ENCODE measurements around the gene CUL5.

Gene CUL5

GRCh38 chr11:107999759-108000455 is 8.8 kb upstream of the CUL5 start:
- H3K4me3 ChIP-seq (ENCODE audit: low read depth, low read length): no peak overlapping the region
- H3K9ac ChIP-seq (ENCODE audit: low read depth, low read length): no peak overlapping the region
- H3K36me3 ChIP-seq (ENCODE audit: control insufficient read depth, insufficient read depth, low read length): no peaks in the 10 kb centered on the region
- no peaks in the 10 kb centered on the region for H3K27me3 ChIP-seq (ENCODE audit: control insufficient read depth, insufficient read depth, low read length)
- no peaks in the 10 kb centered on the region for H3K9me3 ChIP-seq (ENCODE audit: control insufficient read depth, insufficient read depth, low read length)
- H3K4me1 ChIP-seq (ENCODE audit: control insufficient read depth, insufficient read depth, low read length): peaks cover 5% of the 10 kb centered on the region

- Histone ChIP-seq H3K36me3 (ENCODE audit: control insufficient read depth, insufficient read depth, low read length) (no peaks in the 10 kb centered on the region), H3K4me1 (ENCODE audit: control insufficient read depth, insufficient read depth, low read length) (peaks cover 5% of the 10 kb centered on the region), H3K9me3 (ENCODE audit: control insufficient read depth, insufficient read depth, low read length) (no peaks in the 10 kb centered on the region), H3K9ac (ENCODE audit: low read depth, low read length) (no peak overlapping the region), H3K27me3 (ENCODE audit: control insufficient read depth, insufficient read depth, low read length) (no peaks in the 10 kb centered on the region), H3K4me3 (ENCODE audit: low read depth, low read length) (no peak overlapping the region)
Observed at GRCh38 chr11:108002476-108002875, 6.2 kb upstream of the CUL5 start.

- H3K4me1 ChIP-seq (ENCODE audit: control insufficient read depth, insufficient read depth, low read length): peaks cover 5% of the 10 kb centered on the region
- H3K9ac ChIP-seq (ENCODE audit: low read depth, low read length): no peak overlapping the region
- H3K9me3 ChIP-seq (ENCODE audit: control insufficient read depth, insufficient read depth, low read length): no peaks in the 10 kb centered on the region
- no peaks in the 10 kb centered on the region for H3K36me3 ChIP-seq (ENCODE audit: control insufficient read depth, insufficient read depth, low read length)
- no peaks in the 10 kb centered on the region for H3K27me3 ChIP-seq (ENCODE audit: control insufficient read depth, insufficient read depth, low read length)
- H3K4me3 ChIP-seq (ENCODE audit: low read depth, low read length): no peak overlapping the region
Observed at GRCh38 chr11:108003623-108004022, 5.1 kb upstream of the CUL5 start.

GRCh38 chr11:108007819-108008218 is 879 bp upstream of the CUL5 start:
- H3K4me1 ChIP-seq (ENCODE audit: control insufficient read depth, insufficient read depth, low read length): peaks cover 5% of the 10 kb centered on the region

GRCh38 chr11:108009497-108010370 is 1.0 kb downstream of the CUL5 start:
- H3K4me1 ChIP-seq (ENCODE audit: control insufficient read depth, insufficient read depth, low read length): peaks cover 8% of the 10 kb centered on the region

More at GRCh38 chr11:108007819-108008218, 879 bp upstream of the CUL5 start:
- Histone ChIP-seq H3K4me3 (ENCODE audit: low read depth, low read length) (no peak overlapping the region), H3K36me3 (ENCODE audit: control insufficient read depth, insufficient read depth, low read length) (no peaks in the 10 kb centered on the region), H3K9ac (ENCODE audit: low read depth, low read length) (no peak overlapping the region), H3K27me3 (ENCODE audit: control insufficient read depth, insufficient read depth, low read length) (no peaks in the 10 kb centered on the region), H3K9me3 (ENCODE audit: control insufficient read depth, insufficient read depth, low read length) (no peaks in the 10 kb centered on the region)

GRCh38 chr11:108012139-108012725 is 3.5 kb downstream of the CUL5 start:
- H3K4me1 ChIP-seq (ENCODE audit: control insufficient read depth, insufficient read depth, low read length): peaks cover 8% of the 10 kb centered on the region
- no peaks in the 10 kb centered on the region for H3K36me3 ChIP-seq (ENCODE audit: control insufficient read depth, insufficient read depth, low read length)
- H3K9me3 ChIP-seq (ENCODE audit: control insufficient read depth, insufficient read depth, low read length): no peaks in the 10 kb centered on the region
- no peak overlapping the region for H3K4me3 ChIP-seq (ENCODE audit: low read depth, low read length)
- H3K9ac ChIP-seq (ENCODE audit: low read depth, low read length): no peak overlapping the region
- no peaks in the 10 kb centered on the region for H3K27me3 ChIP-seq (ENCODE audit: control insufficient read depth, insufficient read depth, low read length)

More at GRCh38 chr11:108009497-108010370, 1.0 kb downstream of the CUL5 start:
- Histone ChIP-seq H3K4me3 (ENCODE audit: low read depth, low read length) (peak overlapping the region; percentile 99), H3K9ac (ENCODE audit: low read depth, low read length) (peak overlapping the region; percentile 98), H3K27me3 (ENCODE audit: control insufficient read depth, insufficient read depth, low read length) (no peaks in the 10 kb centered on the region), H3K36me3 (ENCODE audit: control insufficient read depth, insufficient read depth, low read length) (no peaks in the 10 kb centered on the region), H3K9me3 (ENCODE audit: control insufficient read depth, insufficient read depth, low read length) (no peaks in the 10 kb centered on the region)

GRCh38 chr11:108016647-108017046 is 7.9 kb downstream of the CUL5 start:
- Histone ChIP-seq H3K9me3 (ENCODE audit: control insufficient read depth, insufficient read depth, low read length) (no peaks in the 10 kb centered on the region), H3K36me3 (ENCODE audit: control insufficient read depth, insufficient read depth, low read length) (no peaks in the 10 kb centered on the region), H3K9ac (ENCODE audit: low read depth, low read length) (no peak overlapping the region), H3K4me1 (ENCODE audit: control insufficient read depth, insufficient read depth, low read length) (peaks cover 8% of the 10 kb centered on the region), H3K27me3 (ENCODE audit: control insufficient read depth, insufficient read depth, low read length) (no peaks in the 10 kb centered on the region), H3K4me3 (ENCODE audit: low read depth, low read length) (no peak overlapping the region)

- H3K9ac ChIP-seq (ENCODE audit: low read depth, low read length): no peak overlapping the region
- H3K4me3 ChIP-seq (ENCODE audit: low read depth, low read length): no peak overlapping the region
- no peaks in the 10 kb centered on the region for H3K9me3 ChIP-seq (ENCODE audit: control insufficient read depth, insufficient read depth, low read length)
- H3K4me1 ChIP-seq (ENCODE audit: control insufficient read depth, insufficient read depth, low read length): peaks cover 8% of the 10 kb centered on the region
- no peaks in the 10 kb centered on the region for H3K27me3 ChIP-seq (ENCODE audit: control insufficient read depth, insufficient read depth, low read length)
- H3K36me3 ChIP-seq (ENCODE audit: control insufficient read depth, insufficient read depth, low read length): no peaks in the 10 kb centered on the region
Observed at GRCh38 chr11:108018708-108019107, 10.0 kb downstream of the CUL5 start.

GRCh38 chr11:108019870-108020540 is 11.3 kb downstream of the CUL5 start:
- no peak overlapping the region for H3K9ac ChIP-seq (ENCODE audit: low read depth, low read length)
- H3K9me3 ChIP-seq (ENCODE audit: control insufficient read depth, insufficient read depth, low read length): no peaks in the 10 kb centered on the region
- peaks cover 5% of the 10 kb centered on the region for H3K4me1 ChIP-seq (ENCODE audit: control insufficient read depth, insufficient read depth, low read length)
- H3K27me3 ChIP-seq (ENCODE audit: control insufficient read depth, insufficient read depth, low read length): no peaks in the 10 kb centered on the region
- no peaks in the 10 kb centered on the region for H3K36me3 ChIP-seq (ENCODE audit: control insufficient read depth, insufficient read depth, low read length)
- H3K4me3 ChIP-seq (ENCODE audit: low read depth, low read length): no peak overlapping the region

- no peak overlapping the region for H3K9ac ChIP-seq (ENCODE audit: low read depth, low read length)
- H3K27me3 ChIP-seq (ENCODE audit: control insufficient read depth, insufficient read depth, low read length): no peaks in the 10 kb centered on the region
- no peaks in the 10 kb centered on the region for H3K4me1 ChIP-seq (ENCODE audit: control insufficient read depth, insufficient read depth, low read length)
- H3K9me3 ChIP-seq (ENCODE audit: control insufficient read depth, insufficient read depth, low read length): no peaks in the 10 kb centered on the region
- no peak overlapping the region for H3K4me3 ChIP-seq (ENCODE audit: low read depth, low read length)
- H3K36me3 ChIP-seq (ENCODE audit: control insufficient read depth, insufficient read depth, low read length): no peaks in the 10 kb centered on the region
Observed at GRCh38 chr11:108025387-108026080, 16.8 kb downstream of the CUL5 start.

GRCh38 chr11:108027057-108027456 is 18.4 kb downstream of the CUL5 start:
- no peaks in the 10 kb centered on the region for H3K9me3 ChIP-seq (ENCODE audit: control insufficient read depth, insufficient read depth, low read length)
- no peak overlapping the region for H3K9ac ChIP-seq (ENCODE audit: low read depth, low read length)
- no peaks in the 10 kb centered on the region for H3K27me3 ChIP-seq (ENCODE audit: control insufficient read depth, insufficient read depth, low read length)
- H3K36me3 ChIP-seq (ENCODE audit: control insufficient read depth, insufficient read depth, low read length): no peaks in the 10 kb centered on the region
- no peak overlapping the region for H3K4me3 ChIP-seq (ENCODE audit: low read depth, low read length)
- H3K4me1 ChIP-seq (ENCODE audit: control insufficient read depth, insufficient read depth, low read length): no peaks in the 10 kb centered on the region
